Fibroblast of skin of scalp (primary cell): ENCODE results near the gene KRT13.

Experiments used
- DNase-seq: peaks from one replicate; pipeline ENCODE4 v3.0.0-alpha.2; 2013

Gene KRT13

DNA sequence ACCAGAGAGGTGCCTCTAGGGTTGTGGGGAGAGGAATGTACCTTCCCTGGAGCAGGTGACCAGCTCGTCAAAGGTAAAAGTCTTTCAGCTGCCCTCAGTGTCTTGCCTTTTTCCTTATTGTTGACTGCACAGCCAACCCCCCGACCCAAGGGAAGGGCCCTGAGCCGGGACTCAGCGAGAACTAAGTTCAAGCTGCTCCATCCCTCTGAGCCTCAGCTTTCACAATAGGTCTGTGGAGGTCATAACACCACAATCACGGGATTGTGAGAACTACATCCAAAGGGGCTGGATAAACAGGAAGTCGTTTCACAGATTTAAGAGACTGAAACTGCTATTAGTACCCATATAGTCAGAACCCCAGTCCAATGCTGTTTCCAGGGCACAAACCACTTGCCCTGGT is 13.1 kb downstream of the KRT13 start:
- no peak for DNase-seq

GRCh38 chr17:41491476-41491875 is 13.9 kb downstream of the KRT13 start:
- no peak for DNase-seq

DNA sequence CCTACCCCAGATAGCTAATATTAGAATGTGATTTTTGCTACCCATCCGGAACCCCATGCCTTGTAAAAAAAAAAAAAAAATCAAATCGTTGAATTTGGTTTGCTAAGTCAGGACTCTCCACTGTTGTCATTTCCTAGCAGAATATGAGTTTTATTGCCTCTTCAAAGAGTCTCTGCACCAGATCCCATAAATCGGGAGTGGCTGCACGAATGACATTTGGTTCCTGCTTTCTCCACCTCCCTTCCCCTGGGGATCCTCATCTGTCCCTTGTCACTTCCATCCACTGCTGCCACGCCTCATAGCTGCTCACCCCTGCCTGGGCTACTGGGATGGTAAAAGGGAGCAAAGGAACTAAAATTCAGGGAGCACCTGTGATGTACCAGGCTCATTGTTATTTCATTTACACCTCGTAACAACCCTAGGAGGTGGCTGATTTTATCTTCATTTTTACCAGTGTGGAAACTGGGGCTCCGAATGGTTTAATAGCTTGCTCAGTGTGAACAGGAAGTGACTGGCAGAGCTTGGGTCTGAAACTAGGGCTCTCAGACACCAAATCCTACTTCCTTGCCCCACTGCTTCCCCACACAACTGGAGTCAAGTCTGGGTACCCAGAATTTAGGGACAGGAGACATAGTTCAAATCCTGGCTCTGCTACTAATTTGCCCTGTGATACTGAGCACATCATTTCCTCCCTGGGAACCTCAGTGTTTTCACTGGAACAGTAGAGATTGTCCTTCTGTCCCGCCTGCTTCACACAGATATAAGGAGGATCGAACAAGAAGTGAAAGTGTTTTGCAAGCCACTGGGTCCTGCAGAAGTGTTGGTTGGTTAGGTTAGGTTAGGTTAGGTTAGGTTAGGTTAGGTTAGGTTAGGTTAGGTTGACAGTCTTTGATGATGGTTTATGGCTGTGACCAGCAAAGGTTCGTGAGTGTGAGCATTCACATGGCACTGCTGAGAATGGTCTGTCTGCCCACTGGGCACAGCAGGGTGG is 15.1 kb downstream of the KRT13 start:
- DNase-seq, result no peak

DNA sequence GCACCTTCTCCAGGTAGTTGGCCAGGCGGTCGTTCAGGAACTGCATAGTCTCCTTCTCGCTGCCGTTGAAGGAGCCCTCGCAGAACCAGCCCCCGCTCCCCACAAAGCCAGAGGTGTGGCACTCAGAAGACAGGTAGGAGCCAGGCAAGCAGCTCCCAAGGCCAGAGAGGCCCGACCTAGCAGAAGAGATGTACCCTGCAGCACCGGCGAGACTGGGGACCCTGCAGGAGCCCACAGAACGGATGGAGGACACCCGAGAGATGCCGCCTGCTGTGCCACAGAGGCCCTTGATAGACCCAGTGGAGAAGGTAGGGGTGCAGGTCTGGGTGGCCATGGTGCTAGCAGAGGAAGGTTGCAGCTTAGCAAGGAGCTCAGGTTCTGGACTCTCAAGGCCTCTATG is 15.9 kb downstream of the KRT13 start, which contains the start of gene KRT36:
KRT36 (minus strand) TSS at position 380 of the 400 bp plus-strand sequence; CDS start at position 334, 46 bp downstream.
- DNase-seq, result no peak

DNA sequence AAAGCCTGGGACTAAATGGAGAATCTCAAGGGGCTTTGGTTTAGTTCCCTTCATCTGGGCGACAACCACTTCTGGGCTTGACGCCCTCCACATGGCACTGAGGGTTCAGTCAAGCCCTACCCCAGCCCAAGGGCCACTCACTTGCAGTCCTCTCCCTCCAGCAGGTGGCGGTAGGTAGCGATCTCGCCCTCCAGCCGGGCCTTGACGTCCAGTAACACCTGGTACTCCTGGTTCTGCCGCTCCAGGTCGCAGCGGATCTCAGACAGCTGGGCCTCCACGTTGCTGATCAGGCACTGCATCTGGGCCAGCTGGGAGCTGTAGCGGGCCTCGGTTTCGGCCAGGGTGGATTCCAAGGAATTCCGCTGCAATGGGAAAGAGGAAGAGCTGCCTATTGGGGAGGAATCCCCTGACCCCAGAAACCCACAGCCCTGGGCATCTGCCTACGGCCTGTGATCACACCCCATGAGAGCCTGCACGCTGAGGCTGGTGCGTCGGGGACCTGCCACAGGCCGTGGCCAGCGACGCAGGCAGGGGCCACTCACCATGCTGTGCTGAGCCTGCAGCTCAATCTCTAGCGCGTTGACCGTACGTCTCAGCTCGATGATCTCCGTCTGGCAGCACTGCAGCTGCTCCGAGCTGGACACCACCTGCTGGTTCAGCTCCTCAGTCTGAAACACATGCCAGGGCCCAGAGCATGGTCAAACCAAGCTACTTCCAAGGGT is 18.4 kb downstream of the KRT13 start:
- DNase-seq, result no peak

DNA sequence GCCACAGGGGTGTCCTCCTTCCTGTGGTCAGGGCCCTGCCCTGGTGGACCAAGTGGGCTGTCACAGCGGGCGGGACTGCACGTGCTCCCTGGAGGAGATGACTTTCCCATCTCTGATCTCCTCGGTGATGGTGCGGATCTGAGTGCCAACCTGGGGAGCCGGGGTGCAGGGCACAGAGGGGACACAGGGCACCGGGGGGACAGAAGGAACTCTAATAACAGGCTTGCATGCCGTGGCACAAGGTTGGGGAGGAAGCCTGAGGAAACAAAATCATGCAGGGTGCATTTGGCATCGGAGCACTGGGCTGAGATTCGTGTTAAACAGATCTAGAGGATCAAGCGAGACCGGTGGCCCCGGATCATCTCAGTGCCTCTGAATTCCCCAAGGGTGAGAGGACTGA is 19.1 kb downstream of the KRT13 start:
- DNase-seq, result no peak

DNA sequence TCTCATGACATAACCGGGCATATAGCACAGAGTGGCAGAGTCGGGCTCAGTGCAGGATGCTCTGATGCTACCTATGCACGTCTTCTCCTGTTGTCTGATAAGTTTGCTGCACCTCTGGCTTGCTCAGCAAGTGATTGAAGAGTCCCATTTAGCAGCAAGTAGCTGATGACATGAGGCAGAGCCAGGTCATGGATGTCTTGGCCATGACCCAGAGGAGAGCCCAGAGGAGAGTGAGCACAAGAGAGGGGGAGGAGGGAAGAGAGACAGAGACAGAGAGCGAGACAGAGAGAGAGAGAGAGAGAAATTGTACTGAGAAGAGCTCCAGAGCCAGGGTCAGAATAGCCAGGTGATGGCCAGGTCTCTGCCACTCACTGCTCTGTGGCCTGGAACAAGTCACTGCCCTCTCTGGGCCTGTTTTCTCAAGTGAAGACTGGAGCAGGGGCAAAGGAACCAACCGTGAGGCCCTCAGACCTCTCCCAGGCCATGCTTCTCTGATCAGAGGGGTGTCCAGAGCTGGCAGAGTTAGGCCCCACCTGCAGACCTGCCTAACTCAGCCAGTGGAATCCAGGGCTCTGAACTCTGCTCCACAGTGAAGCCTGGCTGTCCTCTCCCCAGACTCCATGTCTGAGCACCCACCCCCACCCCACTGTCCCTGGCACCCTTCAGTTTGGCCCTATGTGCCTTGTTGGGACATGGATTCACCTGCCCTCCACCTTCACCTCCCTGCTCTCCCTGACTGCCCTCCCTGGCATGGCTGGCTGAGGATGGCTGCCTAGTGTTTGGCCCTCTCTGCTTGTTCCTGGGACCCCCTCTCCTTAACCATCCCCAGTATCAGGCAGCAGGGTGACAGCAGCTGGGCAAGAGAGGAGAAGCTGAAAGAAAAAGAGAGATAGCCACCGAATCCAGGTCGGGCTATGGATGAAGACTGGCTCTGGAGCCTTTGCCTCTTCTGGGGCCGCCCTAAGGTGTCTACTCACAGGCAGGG is 20.2 kb downstream of the KRT13 start:
- DNase-seq, result no peak

- DNase-seq, result no peak
Observed at GRCh38 chr17:41483991-41484826, 21.2 kb downstream of the KRT13 start.

- DNase-seq, result no peak
Observed at GRCh38 chr17:41483531-41483930, 21.9 kb downstream of the KRT13 start.

DNA sequence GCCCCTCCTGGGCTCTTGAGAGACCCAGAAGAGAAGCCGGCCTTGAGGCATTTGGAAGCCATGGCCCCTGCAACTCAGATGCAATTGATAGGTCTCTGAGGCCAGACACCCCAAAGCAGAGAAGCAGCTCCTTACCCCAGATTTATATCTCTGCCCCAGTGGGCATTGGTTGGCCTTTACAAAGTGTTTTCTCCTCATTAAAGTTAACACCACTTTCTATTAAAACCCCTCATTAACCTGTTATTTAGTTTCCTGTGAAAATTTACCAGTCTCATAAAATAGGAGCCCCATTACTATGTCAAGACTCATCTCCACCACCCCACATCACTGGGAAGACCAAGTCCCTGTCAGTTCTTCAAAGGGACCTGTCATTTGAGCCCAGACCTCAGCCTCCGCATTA is 24.4 kb downstream of the KRT13 start, which contains the start of gene KRT35:
KRT35 (minus strand) TSS at position 116 of the 400 bp plus-strand sequence; CDS start at position 62, 54 bp downstream.
- DNase-seq, result no peak

DNA sequence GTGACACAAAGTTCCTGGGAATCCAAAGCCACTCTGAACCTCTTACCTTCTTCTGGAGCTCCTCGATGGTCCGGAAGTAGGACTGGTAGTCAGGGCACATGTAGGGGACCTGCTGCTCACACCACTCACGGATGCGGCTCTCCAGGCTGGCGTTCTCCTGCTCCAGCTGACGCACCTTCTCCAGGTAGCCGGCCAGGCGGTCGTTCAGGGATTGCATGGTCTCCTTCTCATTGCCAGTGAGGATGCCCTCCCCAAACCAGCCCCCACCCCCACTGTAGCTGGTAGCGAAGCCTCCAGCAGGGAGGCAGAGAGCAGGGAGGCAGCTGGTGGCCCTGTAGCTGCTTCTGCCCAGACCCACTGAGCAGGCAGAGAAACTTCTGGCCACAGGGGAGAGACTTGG is 24.8 kb downstream of the KRT13 start:
- no peak for DNase-seq

- DNase-seq, result no peak
Observed at GRCh38 chr17:41480136-41480535, 25.3 kb downstream of the KRT13 start.

- no peak for DNase-seq
Observed at GRCh38 chr17:41478237-41478636, 27.2 kb downstream of the KRT13 start.

DNA sequence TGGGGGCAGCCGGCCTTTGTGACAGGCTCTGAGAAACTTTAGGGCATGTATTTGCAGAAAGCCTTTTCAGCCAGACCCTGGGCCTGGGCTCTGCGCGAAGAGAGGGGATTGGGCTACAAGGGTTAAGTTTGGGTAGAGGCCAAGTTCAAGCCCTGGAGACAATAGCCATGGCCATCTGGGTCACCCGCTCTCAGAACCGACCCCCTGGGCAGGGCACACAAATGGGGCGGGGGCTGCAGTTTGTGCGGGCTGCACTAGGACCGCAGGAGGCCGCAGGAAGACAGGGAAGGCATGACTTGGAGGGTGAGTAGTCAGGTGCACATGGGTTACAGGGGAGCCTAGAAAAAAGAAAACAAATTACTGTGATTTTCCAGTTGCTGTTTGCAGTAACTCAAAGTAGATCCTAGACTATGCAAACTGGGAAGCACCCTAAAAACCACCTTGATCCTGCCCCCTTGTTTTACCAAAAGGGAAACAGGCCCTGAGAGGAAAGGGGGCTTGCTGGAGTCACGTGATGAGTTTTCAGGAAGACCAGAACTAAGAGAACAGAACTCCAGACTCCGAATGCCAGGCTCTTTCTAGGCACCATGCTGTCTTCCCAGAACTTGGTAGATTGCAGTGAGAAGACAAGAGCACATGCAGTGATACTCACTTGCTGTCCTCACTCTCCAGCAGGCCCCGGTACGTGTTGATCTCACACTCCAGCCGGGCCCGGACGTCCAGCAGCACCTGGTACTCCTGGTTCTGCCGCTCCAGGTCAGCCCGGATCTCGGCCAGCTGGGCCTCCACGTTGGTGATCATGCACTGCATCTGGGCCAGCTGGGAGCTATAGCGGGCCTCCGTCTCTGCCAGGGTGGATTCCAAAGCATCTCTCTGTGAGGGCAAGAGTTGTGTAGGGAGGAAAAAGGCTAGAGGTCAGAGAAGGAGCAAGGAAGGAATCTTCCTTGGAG is 28.3 kb downstream of the KRT13 start:
- DNase-seq, result no peak

GRCh38 chr17:41475421-41475820 is 30.0 kb downstream of the KRT13 start:
- no peak for DNase-seq

DNA sequence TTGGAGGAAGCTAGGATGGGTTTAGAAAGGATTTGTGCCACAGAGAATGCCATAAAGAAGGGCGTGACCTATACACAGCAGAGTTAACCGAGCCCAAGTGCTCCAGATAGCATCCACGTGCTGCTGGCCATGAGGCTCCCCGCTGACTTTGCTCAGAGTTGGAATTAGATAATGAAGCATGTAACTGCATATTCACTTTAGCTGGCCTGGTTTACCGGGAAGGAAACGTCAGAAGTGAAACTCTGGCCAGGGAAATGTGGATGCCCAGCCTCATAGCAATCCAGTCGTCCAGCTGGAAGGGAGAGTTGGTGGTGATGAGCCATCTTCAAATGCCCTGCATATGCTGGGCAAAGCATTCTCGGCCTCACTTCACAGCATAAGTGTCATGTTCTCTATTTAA is 30.5 kb downstream of the KRT13 start:
- no peak for DNase-seq

DNA sequence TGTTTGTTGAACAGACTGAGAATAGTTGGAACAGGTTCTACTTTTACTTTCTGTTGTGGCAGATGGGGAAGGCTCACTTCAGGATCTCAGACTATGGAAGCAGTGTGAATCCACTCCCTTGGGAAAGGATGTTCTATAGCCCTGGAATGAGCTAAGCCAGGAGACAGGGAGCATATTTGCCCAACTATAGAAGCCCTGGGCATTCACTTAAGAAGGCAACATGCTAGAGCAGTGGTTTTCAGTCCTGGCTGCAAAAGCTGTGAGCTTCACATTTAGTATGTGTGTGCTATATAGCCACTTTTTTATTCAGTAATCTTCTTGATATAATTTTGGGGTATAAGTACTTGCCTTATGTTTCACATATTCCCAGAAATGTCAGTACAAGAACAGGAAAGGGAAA is 37.1 kb downstream of the KRT13 start:
- DNase-seq, result no peak

GRCh38 chr17:41467561-41467960 is 37.9 kb downstream of the KRT13 start:
- DNase-seq, result no peak

DNA sequence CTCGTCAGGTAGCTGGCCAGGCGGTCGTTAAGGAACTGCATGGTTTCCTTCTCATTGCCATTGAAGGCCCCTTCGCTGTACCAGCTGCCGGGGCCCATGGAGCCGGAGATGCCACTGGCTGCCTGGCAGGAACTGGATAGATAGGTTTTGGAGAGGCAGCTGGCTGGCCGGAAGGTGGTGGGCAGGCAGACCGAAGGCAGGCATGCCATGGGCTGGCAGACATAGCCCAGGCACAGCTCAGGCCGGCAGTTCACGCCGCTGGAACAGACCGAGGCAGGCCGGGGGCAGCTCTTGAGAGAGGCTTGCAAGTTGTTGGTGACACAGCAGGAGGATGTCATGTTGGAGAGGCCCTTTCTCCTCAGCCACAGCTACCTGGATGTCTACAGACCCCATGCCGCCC is 38.4 kb downstream of the KRT13 start, which contains the start of gene KRT32:
KRT32 (minus strand) TSS at position 399 of the 400 bp plus-strand sequence; CDS start at position 338, 61 bp downstream.
- no peak for DNase-seq

DNA sequence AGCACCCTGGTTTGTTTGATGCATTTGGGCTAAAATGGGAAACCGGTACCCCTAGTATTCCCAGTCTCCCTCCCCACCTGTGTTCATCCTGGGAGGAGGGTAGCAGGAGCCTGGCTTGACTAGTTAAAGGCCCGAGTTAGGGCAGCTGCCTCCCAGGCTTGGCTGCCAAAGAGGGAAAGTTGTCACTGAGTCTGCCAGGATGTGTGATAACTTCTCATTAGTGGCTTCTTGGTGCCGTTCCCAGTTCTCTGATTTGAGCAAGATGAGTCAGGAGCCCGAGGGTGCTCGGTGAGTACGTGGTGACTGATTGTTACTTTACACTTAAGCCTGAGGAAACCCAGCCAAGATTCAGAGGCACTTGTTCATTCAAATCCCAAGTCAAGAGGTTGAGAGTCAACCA is 40.7 kb downstream of the KRT13 start:
- DNase-seq, result peak; percentile 90
